Karpas-422 (cell line): ENCODE data around the gene PDGFA. TPM values are rescaled to one million over a fixed set of nuclear protein-coding genes. Genes with fewer than 3 reads are reported as not detected.

Experiments
- DNase-seq: peaks from one replicate; pipeline ENCODE4 v3.0.0-alpha.2; 2015
- H2AFZ ChIP-seq: fragments of 200-600 bp; sonication (generic); 2 replicates; pipeline ENCODE4 v1.6.1; 2014; ENCODE audit warnings: antibody characterized with exemption, low read length, mixed read lengths
- H3K27ac ChIP-seq: fragments of 200-600 bp; sonication (generic); 2 replicates; pipeline ENCODE4 v1.5.1; 2014; ENCODE audit warnings: mild to moderate bottlenecking, low read length, moderate library complexity
- H3K27me3 ChIP-seq: fragments of 200-600 bp; sonication (generic); 2 replicates; pipeline ENCODE4 v1.6.1; 2014; ENCODE audit warnings: low read length, mixed read lengths
- H3K36me3 ChIP-seq: fragments of 200-600 bp; sonication (generic); 2 replicates; pipeline ENCODE4 v1.6.1; 2014; ENCODE audit warnings: low read length, mixed read lengths; ENCODE audit not compliant: insufficient read depth
- H3K4me1 ChIP-seq: fragments of 200-600 bp; sonication (generic); 2 replicates; pipeline ENCODE4 v1.6.1; 2014; ENCODE audit warnings: mild to moderate bottlenecking, low read length, mixed read lengths
- H3K4me2 ChIP-seq: fragments of 200-600 bp; sonication (generic); 2 replicates; pipeline ENCODE4 v1.6.1; 2014; ENCODE audit warnings: low read length, low read depth, mild to moderate bottlenecking; ENCODE audit not compliant: poor library complexity, severe bottlenecking
- H3K4me3 ChIP-seq: fragments of 200-600 bp; sonication (generic); 2 replicates; pipeline ENCODE4 v1.5.1; 2014; ENCODE audit warnings: mild to moderate bottlenecking, antibody characterized with exemption, low read length, mixed read lengths
- H3K79me2 ChIP-seq: fragments of 200-600 bp; sonication (generic); 2 replicates; pipeline ENCODE4 v1.6.1; 2014; ENCODE audit warnings: mild to moderate bottlenecking, low read length, mixed read lengths
- H3K9ac ChIP-seq: fragments of 200-600 bp; sonication (generic); 2 replicates; pipeline ENCODE4 v1.6.0; 2014; ENCODE audit warnings: low read length
- H3K9me2 ChIP-seq: fragments of 200-600 bp; sonication (generic), shearing (Covaris generic); replicated peaks from 2 replicates; pipeline ENCODE4 v1.6.0; 2014; ENCODE audit warnings: mild to moderate bottlenecking, low read length, moderate library complexity; ENCODE audit not compliant: insufficient read depth
- H3K9me3 ChIP-seq: fragments of 300-700, 200-600 bp; sonication (generic); 2 replicates; pipeline ENCODE4 v1.6.1; 2014; ENCODE audit warnings: low read length, mixed read lengths
- H4K20me1 ChIP-seq: fragments of 200-600 bp; sonication (generic); 2 replicates; pipeline ENCODE4 v1.6.1; 2014; ENCODE audit warnings: mild to moderate bottlenecking, antibody characterized with exemption, low read length, low read depth; ENCODE audit not compliant: insufficient read depth
- total RNA-seq: library from RNA; depleted of rRNA; stranded (reverse); fragments of >200 nt; shearing (Covaris generic); gene quantifications from 2 replicates; pipeline ENCODE4 v1.2.3, GENCODE V29; 2014; ENCODE audit warnings: low replicate concordance

Gene PDGFA
- total RNA-seq, 1 experiment from 2014 or later: 0.56 TPM

DNA sequence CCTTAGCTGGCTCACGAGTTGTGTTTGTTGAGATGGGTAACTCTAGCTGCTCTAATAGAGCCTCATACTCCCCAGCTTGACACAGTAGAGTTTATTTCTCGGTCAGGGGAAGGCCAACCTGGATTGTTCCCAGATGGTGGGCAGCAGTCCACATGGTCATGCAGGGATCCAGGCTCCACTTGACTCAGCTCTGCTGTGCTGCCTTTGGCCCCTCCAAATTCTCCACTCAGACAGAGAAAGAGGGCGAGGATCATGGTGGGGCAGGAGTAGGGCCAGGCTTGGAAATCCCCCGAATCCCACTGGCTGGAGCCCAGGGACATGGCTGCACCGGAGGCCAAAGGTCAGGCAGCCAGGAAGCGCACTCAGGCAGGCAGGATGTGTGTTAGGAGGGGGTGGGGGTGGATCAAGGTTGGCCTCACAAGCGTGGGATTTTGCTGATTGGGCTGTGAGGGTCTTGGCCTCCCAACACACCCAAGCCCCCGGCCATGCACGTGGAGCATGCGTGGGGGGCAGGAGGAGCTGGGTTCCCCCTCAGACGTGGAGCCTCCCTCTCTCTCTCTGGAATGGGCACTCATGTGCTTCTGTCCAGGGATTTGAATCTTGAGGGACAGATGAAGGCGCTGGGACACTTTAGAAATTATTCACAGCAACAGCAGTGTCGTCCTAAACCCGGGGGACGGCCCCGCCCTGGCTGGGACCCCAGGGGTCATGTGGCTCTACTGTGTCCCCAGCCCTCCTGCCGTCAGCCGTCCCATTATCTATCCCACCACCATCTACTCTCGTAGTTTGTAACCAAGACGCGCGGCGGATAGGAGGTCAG lies 44.8 kb downstream of the PDGFA start:
- H2AFZ ChIP-seq: no peak overlapping the region
- no peaks in the 10 kb centered on the region; the same call in 1 of the 2 replicates for H3K9me3 ChIP-seq
- H3K4me1 ChIP-seq: no peaks in the 10 kb centered on the region
- no peaks in the 10 kb centered on the region for H3K9me2 ChIP-seq
- no peak for DNase-seq
- no peaks in the 10 kb centered on the region for H4K20me1 ChIP-seq
- no peaks in the 10 kb centered on the region for H3K79me2 ChIP-seq
- H3K4me2 ChIP-seq: no peak overlapping the region
- H3K27me3 ChIP-seq: no peaks in the 10 kb centered on the region
- no peak overlapping the region for H3K9ac ChIP-seq
- H3K27ac ChIP-seq: no peak overlapping the region
- H3K4me3 ChIP-seq: no peak overlapping the region
- H3K36me3 ChIP-seq: no peaks in the 10 kb centered on the region

DNA sequence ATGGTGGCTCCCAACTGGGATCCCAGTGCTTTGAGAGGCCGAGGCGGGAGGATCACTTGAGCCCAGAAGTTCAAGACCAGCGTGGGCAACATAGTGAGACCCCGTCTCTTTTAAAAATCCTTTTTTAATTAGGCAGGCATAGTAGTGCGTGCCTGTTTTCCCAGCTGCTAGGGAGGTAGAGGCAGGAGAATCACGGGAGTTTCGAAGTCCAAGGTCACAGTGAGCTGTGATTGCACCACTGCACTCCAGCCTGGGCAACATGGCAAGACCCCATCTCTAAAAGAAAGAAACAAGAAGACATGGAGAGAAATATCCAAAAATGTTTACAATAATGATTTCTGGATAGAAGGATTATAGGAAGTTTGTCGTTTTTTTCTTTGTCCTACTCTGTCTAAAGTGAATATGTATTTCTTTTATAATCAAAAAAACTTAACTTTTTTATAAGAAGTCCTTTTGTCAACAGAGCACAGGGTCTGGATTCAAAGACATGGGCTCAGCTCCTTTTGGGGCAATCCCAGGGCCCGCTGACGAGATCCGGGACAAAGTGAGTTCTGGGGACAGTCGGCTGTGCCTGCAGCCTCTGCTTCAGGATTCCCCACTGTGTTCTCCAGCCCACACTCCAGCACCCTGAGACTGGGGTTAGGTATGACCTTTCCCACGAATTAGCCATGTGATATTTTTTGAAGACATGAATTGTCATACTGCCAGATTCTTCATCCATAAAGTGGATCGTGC lies 45.6 kb downstream of the PDGFA start:
- Histone ChIP-seq H3K4me1 (no peaks in the 10 kb centered on the region), H3K9me2 (no peaks in the 10 kb centered on the region), H3K9me3 (no peaks in the 10 kb centered on the region; the same call in 1 of the 2 replicates), H2AFZ (no peak overlapping the region), H3K36me3 (no peaks in the 10 kb centered on the region), H3K79me2 (no peaks in the 10 kb centered on the region), H3K27ac (no peak overlapping the region), H4K20me1 (no peaks in the 10 kb centered on the region), H3K4me3 (no peak overlapping the region), H3K9ac (no peak overlapping the region), H3K27me3 (no peaks in the 10 kb centered on the region), H3K4me2 (no peak overlapping the region)
- no peak for DNase-seq

DNA sequence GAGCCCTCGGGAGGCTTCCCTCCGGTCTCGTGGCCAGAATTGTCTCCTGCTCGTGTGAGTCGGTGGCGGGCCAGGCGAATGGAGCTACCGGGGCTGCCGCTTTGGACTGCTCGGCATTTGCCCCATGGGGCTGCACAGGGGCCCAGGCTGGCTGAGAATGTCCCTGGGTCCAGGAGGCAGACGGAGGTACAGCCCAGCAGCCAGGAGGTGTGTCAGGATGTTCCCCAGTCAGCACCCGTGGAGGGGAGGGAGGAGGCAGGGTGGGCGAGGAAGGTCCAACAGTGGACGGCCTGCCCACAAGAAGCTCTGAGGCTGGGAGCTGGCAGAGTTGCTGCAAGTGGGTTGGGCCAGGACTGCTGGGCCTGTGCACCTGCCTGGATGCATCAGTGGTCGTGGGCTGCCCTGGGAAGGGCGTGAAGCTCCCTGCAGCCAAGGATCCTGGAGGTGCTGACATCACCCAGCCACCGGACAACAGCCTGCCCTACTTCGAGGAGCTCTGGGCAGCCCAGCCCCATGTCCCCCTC lies 46.4 kb downstream of the PDGFA start:
- no peaks in the 10 kb centered on the region for H3K36me3 ChIP-seq
- H3K4me3 ChIP-seq: no peak overlapping the region
- no peak overlapping the region for H2AFZ ChIP-seq
- DNase-seq: no peak
- no peaks in the 10 kb centered on the region for H3K79me2 ChIP-seq
- H3K9me3 ChIP-seq: no peaks in the 10 kb centered on the region; the same call in 1 of the 2 replicates
- H3K27ac ChIP-seq: no peak overlapping the region
- H4K20me1 ChIP-seq: no peaks in the 10 kb centered on the region
- H3K4me2 ChIP-seq: no peak overlapping the region
- H3K9me2 ChIP-seq: no peaks in the 10 kb centered on the region
- no peak overlapping the region for H3K9ac ChIP-seq
- H3K4me1 ChIP-seq: no peaks in the 10 kb centered on the region
- H3K27me3 ChIP-seq: no peaks in the 10 kb centered on the region

DNA sequence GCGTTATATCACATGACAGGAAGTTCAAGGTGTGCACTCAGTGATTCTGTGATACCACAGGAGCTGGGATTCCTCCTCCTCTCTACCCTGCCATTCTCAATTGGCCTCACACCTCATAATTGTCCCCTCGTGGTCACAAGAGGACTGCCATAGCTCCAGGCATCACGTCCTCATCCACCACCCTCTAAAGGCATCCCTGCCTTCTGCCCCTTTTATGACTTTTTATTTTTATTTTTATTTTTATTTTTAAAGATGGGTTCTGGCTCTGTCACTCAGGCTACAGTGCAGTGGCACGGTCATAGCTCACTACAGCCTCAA lies 47.0 kb downstream of the PDGFA start:
- Histone ChIP-seq H3K36me3 (no peaks in the 10 kb centered on the region), H2AFZ (no peak overlapping the region), H3K9me3 (peaks cover 6% of the 10 kb centered on the region; the same call in 1 of the 2 replicates), H3K4me1 (no peaks in the 10 kb centered on the region), H3K9ac (no peak overlapping the region), H3K4me2 (no peak overlapping the region), H3K9me2 (no peaks in the 10 kb centered on the region), H3K27ac (no peak overlapping the region), H4K20me1 (no peaks in the 10 kb centered on the region), H3K4me3 (no peak overlapping the region), H3K27me3 (no peaks in the 10 kb centered on the region), H3K79me2 (no peaks in the 10 kb centered on the region)
- no peak for DNase-seq

DNA sequence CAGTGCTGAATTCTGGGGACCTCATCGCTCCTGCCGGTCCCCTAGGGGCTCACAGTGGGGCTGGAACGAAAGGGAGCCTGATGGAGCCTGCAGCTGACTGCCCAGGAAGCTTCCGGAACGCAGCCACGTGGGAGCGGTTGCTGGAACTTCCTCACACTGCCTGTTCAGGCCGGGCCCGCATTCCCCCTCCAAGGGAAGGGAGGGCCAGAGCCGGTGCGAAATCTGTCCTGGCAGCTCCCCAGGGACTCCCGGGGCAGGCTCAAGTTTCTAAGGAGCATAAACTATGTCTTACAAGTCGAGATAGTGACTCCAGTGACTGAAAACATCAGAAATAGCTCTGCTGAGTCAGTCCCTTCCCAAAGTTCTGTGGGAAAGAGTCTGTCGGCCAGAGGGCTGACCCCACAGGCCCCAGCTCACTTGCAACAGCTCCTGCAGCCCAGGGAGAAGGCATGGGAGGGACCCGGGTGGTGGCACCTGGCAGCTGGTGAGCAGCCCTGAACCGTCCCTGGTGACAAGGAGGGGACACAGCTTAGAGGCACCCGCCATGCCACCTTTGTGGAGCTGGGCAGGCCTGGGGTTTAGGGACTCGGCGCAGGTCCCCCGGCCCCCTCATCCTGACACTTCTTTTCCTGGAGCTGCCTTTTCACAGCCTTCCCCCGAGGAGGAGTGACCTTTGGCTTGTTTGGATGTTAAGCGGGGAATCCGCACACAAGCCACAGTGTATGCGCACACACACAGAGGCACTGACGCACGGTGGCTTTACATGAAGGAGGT lies 47.6 kb downstream of the PDGFA start:
- Histone ChIP-seq H3K4me1 (no peaks in the 10 kb centered on the region), H3K9me3 (peaks cover 9% of the 10 kb centered on the region; the same call in 1 of the 2 replicates), H3K9me2 (no peaks in the 10 kb centered on the region), H3K27ac (no peak overlapping the region), H3K4me3 (no peak overlapping the region), H3K4me2 (no peak overlapping the region), H3K79me2 (no peaks in the 10 kb centered on the region), H3K27me3 (no peaks in the 10 kb centered on the region), H3K36me3 (no peaks in the 10 kb centered on the region), H2AFZ (no peak overlapping the region), H3K9ac (no peak overlapping the region), H4K20me1 (no peaks in the 10 kb centered on the region)
- DNase-seq: no peak

DNA sequence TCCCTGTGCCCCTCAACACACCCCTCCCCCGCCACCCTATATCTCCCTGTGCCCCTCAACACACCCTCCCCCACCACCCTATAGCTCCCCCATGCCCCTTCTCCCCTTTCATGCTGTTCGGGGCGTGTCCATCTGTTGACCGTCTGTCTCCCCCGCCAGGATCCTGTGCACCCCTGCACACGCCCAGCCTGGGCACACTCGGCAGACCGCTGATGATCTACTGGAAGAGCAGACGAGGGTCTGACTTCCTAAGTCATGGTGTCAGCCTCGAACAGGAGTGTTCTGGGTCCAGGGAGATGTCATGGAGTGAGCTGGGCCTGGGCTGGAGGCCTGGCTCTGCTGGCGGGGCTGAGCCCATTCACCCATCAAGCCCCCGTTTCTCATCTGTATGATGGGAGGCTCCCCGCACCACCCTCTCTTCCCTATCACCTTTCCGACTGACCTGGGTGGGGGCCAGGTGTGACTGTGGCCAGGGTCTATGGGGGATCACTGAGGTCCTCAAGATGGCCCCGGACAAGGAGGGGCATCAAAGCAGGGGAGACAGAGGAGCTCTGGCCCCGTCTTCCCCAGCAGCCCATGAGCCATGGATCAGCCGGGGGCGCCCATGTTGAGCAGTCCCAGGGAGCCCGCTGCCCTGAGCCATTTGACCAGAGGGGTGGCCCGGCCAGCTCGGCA lies 48.3 kb downstream of the PDGFA start:
- no peak for DNase-seq
- Histone ChIP-seq H3K9me2 (no peaks in the 10 kb centered on the region), H4K20me1 (no peaks in the 10 kb centered on the region), H3K4me2 (no peak overlapping the region), H3K36me3 (no peaks in the 10 kb centered on the region), H3K27ac (no peak overlapping the region), H3K79me2 (no peaks in the 10 kb centered on the region), H3K27me3 (no peaks in the 10 kb centered on the region), H3K9ac (no peak overlapping the region), H3K4me1 (no peaks in the 10 kb centered on the region), H3K4me3 (no peak overlapping the region), H3K9me3 (peaks cover 9% of the 10 kb centered on the region; the same call in 1 of the 2 replicates), H2AFZ (no peak overlapping the region)

DNA sequence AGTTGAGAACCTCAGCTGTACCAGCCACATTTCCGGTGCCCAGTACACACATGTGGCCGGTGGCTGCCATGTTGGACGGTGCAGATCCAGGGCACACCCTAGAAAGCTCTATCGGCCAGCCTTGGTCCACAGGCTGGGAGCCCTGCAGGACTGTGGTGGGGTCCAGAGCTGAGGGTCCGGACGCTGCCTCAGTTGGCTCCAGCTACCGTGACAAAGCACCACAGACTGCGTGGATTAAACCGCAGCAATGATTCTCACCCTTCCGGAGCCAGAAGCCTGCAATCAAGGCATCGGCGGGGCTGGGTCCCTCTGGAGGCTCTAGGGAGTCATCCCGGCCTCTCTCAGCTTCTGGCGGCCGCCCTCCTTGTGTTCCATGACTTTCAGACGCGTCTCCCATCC lies 50.1 kb downstream of the PDGFA start:
- Histone ChIP-seq H2AFZ (no peak overlapping the region), H3K4me1 (no peaks in the 10 kb centered on the region), H3K79me2 (no peaks in the 10 kb centered on the region), H3K27ac (no peak overlapping the region), H3K9me3 (peaks cover 9% of the 10 kb centered on the region; the same call in 1 of the 2 replicates), H3K9ac (no peak overlapping the region), H3K27me3 (no peaks in the 10 kb centered on the region), H3K4me3 (no peak overlapping the region), H3K9me2 (no peaks in the 10 kb centered on the region), H3K36me3 (no peaks in the 10 kb centered on the region), H4K20me1 (no peaks in the 10 kb centered on the region), H3K4me2 (no peak overlapping the region)
- no peak for DNase-seq
